ENCODE data around the gene PPP2R2C. TPM values are rescaled to one million over a fixed set of nuclear protein-coding genes. Genes with fewer than 3 reads are reported as not detected.

PPP2R2C gene
- total RNA-seq, 6 experiments from 2014 or later, result 0.14 to 0.25 (median 0.23) TPM; not detected in 2

DNA sequence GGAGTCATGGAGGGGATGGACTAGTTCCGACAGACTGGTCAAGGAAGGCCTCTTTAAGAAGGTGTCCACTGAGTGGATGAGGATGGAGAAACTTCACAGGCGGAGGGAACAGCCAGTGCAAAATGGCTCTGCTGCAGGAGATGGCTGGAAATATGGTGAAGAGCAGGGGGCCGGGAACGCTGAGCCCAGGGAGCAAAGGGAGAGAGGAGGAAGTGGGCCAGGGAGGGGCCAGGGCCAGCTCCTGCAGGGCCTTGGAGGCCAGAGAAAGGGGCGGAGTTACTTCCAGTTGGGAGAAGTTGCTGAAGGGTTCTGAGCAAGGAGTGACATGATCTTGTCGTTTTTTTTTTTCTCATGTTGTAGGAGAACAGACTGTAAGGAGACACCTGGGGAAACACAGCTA, 108.3 kb downstream of the PPP2R2C start:
- H3K27ac Mint-ChIP-seq, result no peak overlapping the region
- peaks cover 47% of the 10 kb centered on the region for H3K27me3 Mint-ChIP-seq (ENCODE audit: insufficient read depth)
- TF ChIP-seq, protein P1, sequence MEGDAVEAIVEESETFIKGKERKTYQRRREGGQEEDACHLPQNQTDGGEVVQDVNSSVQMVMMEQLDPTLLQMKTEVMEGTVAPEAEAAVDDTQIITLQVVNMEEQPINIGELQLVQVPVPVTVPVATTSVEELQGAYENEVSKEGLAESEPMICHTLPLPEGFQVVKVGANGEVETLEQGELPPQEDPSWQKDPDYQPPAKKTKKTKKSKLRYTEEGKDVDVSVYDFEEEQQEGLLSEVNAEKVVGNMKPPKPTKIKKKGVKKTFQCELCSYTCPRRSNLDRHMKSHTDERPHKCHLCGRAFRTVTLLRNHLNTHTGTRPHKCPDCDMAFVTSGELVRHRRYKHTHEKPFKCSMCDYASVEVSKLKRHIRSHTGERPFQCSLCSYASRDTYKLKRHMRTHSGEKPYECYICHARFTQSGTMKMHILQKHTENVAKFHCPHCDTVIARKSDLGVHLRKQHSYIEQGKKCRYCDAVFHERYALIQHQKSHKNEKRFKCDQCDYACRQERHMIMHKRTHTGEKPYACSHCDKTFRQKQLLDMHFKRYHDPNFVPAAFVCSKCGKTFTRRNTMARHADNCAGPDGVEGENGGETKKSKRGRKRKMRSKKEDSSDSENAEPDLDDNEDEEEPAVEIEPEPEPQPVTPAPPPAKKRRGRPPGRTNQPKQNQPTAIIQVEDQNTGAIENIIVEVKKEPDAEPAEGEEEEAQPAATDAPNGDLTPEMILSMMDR (IDR thresholded peaks at IDR 0.05), result no peak
- H3K36me3 Mint-ChIP-seq (ENCODE audit: low read depth), result no peaks in the 10 kb centered on the region
- no peaks in the 10 kb centered on the region for H3K9me3 Mint-ChIP-seq
- no peak for DNase-seq
- H3K4me1 Mint-ChIP-seq (ENCODE audit: low read depth), result no peaks in the 10 kb centered on the region
- H3K4me3 Mint-ChIP-seq, result no peak overlapping the region

DNA sequence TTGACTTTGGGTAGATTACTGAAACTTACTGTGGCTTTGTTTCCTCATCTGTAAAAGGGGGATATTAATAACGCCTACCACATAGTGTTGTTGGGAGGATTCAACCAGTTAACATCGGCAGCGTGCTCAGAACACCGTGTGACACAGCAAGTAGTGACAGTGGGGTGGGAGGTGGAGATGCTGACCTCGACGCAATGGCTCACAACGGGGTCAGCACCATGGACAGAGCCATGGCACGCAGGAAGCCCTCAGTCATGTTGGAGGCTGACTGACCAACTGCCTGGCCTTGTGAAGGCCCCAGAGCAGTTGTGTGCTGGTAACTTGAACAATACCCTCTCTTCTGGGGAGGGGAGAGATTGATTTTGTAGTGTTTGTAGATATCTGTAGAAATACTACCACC, 109.5 kb downstream of the PPP2R2C start:
- TF ChIP-seq, protein P1 (IDR thresholded peaks at IDR 0.05), result no peak
- Mint-ChIP-seq H3K27me3 (ENCODE audit: insufficient read depth) (peaks cover 35% of the 10 kb centered on the region), H3K9me3 (no peaks in the 10 kb centered on the region), H3K36me3 (ENCODE audit: low read depth) (no peaks in the 10 kb centered on the region), H3K4me1 (ENCODE audit: low read depth) (no peaks in the 10 kb centered on the region), H3K4me3 (no peak overlapping the region), H3K27ac (no peak overlapping the region)
- DNase-seq, result no peak

DNA sequence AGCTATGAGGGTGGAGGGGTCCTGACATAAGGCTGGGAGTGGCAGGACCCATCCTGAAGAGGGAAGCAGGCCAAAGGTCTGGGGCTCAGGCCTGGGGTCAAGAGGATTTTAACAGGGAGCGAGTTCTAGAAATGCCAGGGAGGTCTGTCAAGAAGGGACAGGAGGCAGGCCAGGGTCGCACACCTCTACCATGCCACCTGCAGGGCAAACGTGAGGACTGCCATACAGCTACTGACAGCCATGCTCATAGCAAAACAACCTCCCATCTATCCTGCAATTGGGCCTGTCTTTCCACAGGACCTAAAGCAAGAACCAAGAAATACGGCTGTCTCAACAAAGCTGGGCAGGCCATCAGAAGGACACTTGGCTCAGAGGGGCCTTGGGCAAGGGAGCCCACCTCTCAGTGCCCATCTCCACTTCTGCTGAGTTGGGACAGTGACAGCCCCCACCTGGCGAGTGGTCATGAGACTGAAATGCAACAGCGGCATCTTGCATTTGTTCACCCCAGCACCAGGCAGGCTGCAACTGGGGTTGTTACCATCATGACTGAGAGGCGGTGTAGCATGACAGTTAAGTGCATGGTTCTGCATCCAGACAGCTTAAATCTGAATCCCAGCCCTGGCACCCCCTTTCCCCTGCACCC, 110.0 kb downstream of the PPP2R2C start:
- Mint-ChIP-seq H3K4me1 (ENCODE audit: low read depth) (no peaks in the 10 kb centered on the region), H3K27ac (no peak overlapping the region), H3K9me3 (no peaks in the 10 kb centered on the region), H3K36me3 (ENCODE audit: low read depth) (no peaks in the 10 kb centered on the region), H3K27me3 (ENCODE audit: insufficient read depth) (peaks cover 32% of the 10 kb centered on the region), H3K4me3 (no peak overlapping the region)
- no peak for DNase-seq
- TF ChIP-seq, protein P1 (IDR thresholded peaks at IDR 0.05), result no peak

DNA sequence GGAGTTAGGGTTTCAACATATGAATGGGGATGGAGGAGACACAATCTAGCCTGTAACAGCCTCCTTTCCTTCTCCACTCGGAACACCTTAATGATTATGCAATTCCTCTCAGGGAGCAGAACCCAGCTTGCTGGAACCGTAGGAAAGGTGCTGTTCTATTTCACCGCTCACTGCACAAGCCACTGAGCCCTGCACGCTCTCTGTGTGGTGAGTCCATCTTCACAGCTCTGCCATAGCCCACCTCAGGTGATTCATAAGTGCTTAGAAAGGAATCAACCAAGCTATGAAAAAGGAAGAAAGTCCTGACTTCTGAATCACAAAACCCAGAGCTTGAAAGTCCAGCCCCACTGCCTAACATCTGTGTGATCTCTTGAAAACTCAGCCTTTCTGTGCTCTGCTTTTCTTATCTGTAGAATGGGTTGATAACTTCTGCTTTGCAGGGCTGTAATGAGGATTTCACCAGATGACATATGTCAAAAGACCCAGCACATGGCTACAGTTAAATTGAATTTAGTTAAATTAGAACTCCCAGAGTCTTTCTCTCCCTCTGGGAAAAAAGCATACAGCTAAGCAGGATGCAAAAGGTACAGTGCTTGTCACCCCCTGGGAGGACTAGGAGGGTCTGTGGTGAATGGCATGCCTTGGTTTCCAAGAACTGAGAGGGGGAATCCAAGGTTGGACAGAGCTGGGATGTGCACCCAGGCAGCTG, 111.2 kb downstream of the PPP2R2C start:
- Mint-ChIP-seq H3K4me3 (no peak overlapping the region), H3K27me3 (ENCODE audit: insufficient read depth) (peaks cover 34% of the 10 kb centered on the region), H3K36me3 (ENCODE audit: low read depth) (no peaks in the 10 kb centered on the region), H3K27ac (no peak overlapping the region), H3K4me1 (ENCODE audit: low read depth) (no peaks in the 10 kb centered on the region), H3K9me3 (no peaks in the 10 kb centered on the region)
- DNase-seq, result no peak
- TF ChIP-seq, protein P1 (IDR thresholded peaks at IDR 0.05), result no peak

DNA sequence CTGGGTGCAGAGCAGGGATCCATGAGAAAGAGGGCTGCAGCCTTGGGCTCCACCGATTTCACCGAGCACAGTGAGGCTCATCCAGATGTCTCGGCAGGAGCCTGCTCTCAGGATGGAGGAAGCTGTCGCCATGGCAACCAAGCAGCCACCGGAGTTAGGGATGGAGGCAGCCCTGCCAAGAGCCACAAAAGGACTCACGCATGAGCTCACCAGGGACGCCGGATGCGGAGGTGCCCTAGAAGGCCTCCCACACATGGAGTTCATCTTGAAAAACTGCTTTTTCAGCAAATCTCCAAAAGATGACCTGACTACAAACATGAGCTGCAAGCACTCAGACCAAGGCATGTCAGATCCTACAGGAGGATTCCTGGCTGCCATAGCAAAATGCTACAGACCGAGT, 112.0 kb downstream of the PPP2R2C start:
- no peaks in the 10 kb centered on the region for H3K4me1 Mint-ChIP-seq (ENCODE audit: low read depth)
- H3K4me3 Mint-ChIP-seq, result no peak overlapping the region
- no peak for DNase-seq
- no peaks in the 10 kb centered on the region for H3K9me3 Mint-ChIP-seq
- H3K36me3 Mint-ChIP-seq (ENCODE audit: low read depth), result no peaks in the 10 kb centered on the region
- peaks cover 37% of the 10 kb centered on the region for H3K27me3 Mint-ChIP-seq (ENCODE audit: insufficient read depth)
- H3K27ac Mint-ChIP-seq, result no peak overlapping the region
- TF ChIP-seq, protein P1 (IDR thresholded peaks at IDR 0.05), result no peak

All from HFFc6 (cell line).